Brain microvascular endothelial cell (primary cell): ENCODE data around the gene DOP1A.

ENCODE experiments used
- DNase-seq: peaks from one replicate; pipeline ENCODE4 v3.0.0-alpha.2; 2020
- H3K27ac ChIP-seq: fragments of 250-450 bp; sonication (Bioruptor Pico); 2 replicates; pipeline ENCODE4 v1.5.1; 2020; ENCODE audit warnings: mild to moderate bottlenecking, moderate library complexity
- H3K27me3 ChIP-seq: fragments of 250-450 bp; sonication (Bioruptor Pico); replicated peaks from 2 replicates; pipeline ENCODE4 v1.5.1; 2020; ENCODE audit warnings: mild to moderate bottlenecking
- H3K36me3 ChIP-seq: fragments of 250-450 bp; sonication (Bioruptor Pico); replicated peaks from 2 replicates; pipeline ENCODE4 v1.5.1; 2020; ENCODE audit warnings: mild to moderate bottlenecking
- H3K4me3 ChIP-seq: 2 replicates; pipeline ENCODE4 v1.5.1; 2011; ENCODE audit warnings: low read depth, mild to moderate bottlenecking, control low read depth, low read length, moderate library complexity
- CTCF ChIP-seq: IDR thresholded peaks from 2 replicates; pipeline ENCODE4 v1.5.1; 2011; ENCODE audit warnings: low read depth, mild to moderate bottlenecking, moderate library complexity, low read length, control low read depth, inconsistent platforms; ENCODE audit errors: missing control alignments
- in situ Hi-C: cut with HindIII; loops from 2 replicates; pipeline ENCODE4 v1.10.0; 2017; ENCODE audit warnings: low sequenced_read_pairs, low pct_ligation_motif_present

Gene DOP1A

GRCh38 chr6:83124553-83124952 lies 57.1 kb downstream of the DOP1A start:
- DNase-seq, result no peak
- TF ChIP-seq CTCF, result no peak
- Histone ChIP-seq H3K36me3 (peaks cover 10% of the 10 kb centered on the region), H3K4me3 (no peak overlapping the region), H3K27me3 (no peaks in the 10 kb centered on the region), H3K27ac (no peak overlapping the region)
- in situ Hi-C loops, result no loop called here

DNA sequence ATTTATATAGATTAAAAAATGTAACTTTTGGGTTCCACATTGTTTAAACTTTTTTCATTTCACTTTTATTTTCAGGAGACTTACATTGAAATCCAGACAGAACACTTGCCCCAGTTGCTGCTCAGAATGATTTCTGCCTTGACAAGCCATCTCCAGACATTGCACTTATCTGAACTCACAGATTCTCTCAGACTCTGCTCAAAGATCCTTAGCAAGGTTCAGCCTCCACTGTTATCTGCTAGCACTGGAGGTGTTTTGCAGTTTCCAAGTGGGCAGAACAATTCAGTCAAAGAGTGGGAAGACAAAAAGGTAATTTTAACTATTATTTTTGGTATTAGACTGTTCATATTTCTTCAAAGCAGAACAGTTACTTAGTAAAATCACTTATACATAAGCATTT lies 58.0 kb downstream of the DOP1A start:
- H3K27ac ChIP-seq, result no peak overlapping the region
- no peaks in the 10 kb centered on the region for H3K27me3 ChIP-seq
- H3K36me3 ChIP-seq, result peaks cover 10% of the 10 kb centered on the region
- in situ Hi-C loops, result no loop called here
- no peak for TF ChIP-seq CTCF
- no peak overlapping the region for H3K4me3 ChIP-seq
- no peak for DNase-seq

GRCh38 chr6:83126223-83126622 lies 58.8 kb downstream of the DOP1A start:
- in situ Hi-C loops, result no loop called here
- Histone ChIP-seq H3K4me3 (no peak overlapping the region), H3K36me3 (peaks cover 10% of the 10 kb centered on the region), H3K27ac (no peak overlapping the region), H3K27me3 (no peaks in the 10 kb centered on the region)
- no peak for TF ChIP-seq CTCF
- no peak for DNase-seq

- Histone ChIP-seq H3K4me3 (no peak overlapping the region), H3K27me3 (no peaks in the 10 kb centered on the region), H3K27ac (no peak overlapping the region), H3K36me3 (peaks cover 10% of the 10 kb centered on the region)
- in situ Hi-C loops, result no loop called here
- no peak for DNase-seq
- TF ChIP-seq CTCF, result no peak
These were observed 59.3 kb downstream of the DOP1A start for GRCh38 chr6:83126807-83127206.

GRCh38 chr6:83127258-83127657 lies 59.8 kb downstream of the DOP1A start:
- peaks cover 10% of the 10 kb centered on the region for H3K36me3 ChIP-seq
- H3K4me3 ChIP-seq, result no peak overlapping the region
- in situ Hi-C loops, result no loop called here
- no peaks in the 10 kb centered on the region for H3K27me3 ChIP-seq
- H3K27ac ChIP-seq, result no peak overlapping the region
- no peak for TF ChIP-seq CTCF
- DNase-seq, result no peak

DNA sequence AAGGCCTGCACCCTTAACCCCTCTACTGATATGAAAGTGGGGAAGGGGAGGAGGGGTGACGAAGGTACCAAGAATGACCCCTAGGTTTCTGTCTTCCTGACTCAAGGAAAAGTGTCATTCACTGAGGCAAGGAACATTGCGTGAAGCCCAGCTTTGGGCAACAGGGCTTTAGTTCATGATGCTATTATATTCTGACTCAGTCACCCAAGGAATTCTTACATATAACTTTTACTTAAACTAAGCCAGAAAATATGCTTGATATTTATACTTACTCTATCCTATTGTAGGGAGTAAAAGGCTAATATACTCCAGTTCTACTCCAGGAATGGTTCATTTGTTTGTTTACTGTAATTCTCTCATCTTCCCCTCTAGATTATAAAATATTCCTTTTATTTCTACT lies 60.5 kb downstream of the DOP1A start:
- H3K27ac ChIP-seq, result no peak overlapping the region
- no peak for TF ChIP-seq CTCF
- no peak overlapping the region for H3K4me3 ChIP-seq
- no peaks in the 10 kb centered on the region for H3K27me3 ChIP-seq
- DNase-seq, result no peak
- peaks cover 10% of the 10 kb centered on the region for H3K36me3 ChIP-seq
- in situ Hi-C loops, result no loop called here
